GM18520 (cell line): ENCODE data around the gene AIDA.
"Not testable (repeated sequence)": the region's sequence is repeated elsewhere in the genome, so short reads cannot be mapped to it uniquely, and the experiment has no call there.

ENCODE experiments used
- ATAC-seq: cut with Tn5 transposase; IDR thresholded peaks from one replicate; pipeline ENCODE4 v1.9.1; 2021; ENCODE audit not compliant: unreplicated experiment

The AIDA gene

DNA sequence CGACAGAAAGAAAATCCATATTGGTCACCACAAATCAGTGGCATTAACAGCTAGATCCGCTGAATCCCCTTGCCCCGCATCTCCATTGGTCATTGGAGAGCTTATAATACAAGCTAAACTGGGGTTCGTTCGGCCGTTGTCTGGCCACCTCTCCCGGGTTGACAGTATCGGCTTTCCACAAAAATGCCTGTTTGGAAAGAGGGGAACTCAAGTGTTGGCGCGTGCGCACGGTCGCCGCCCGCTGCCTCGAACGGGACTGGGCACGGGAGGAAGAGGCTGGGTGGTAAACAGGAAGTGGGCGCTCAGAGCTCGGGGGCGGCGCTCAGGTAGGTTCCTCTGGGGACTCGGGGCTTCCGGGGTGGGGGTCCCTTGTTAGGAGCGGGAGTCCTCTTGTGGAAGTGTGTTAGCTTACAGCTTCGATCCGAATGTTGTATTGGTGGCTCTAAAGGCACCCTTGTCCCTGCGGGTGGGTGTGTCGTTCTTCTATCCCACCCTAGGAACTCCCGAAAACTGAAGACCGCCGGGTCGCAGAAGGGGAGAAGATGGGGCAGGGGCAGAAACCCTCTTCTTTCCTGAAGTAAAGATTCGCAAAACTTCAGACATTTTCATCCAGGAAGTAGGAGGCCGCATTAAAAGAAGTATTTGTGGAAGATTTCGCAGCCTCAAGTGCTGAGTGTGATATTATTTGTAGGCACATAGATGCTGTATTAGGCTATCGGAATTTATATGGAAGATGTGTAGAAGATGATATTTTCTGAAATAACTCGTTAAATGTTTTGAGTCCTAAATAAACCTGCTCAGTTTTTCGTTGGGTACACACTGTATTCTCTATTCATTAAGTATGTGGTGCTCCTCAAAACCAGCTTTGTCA is 1.0 kb upstream of the AIDA start:
- peak; percentile 57 for ATAC-seq

DNA sequence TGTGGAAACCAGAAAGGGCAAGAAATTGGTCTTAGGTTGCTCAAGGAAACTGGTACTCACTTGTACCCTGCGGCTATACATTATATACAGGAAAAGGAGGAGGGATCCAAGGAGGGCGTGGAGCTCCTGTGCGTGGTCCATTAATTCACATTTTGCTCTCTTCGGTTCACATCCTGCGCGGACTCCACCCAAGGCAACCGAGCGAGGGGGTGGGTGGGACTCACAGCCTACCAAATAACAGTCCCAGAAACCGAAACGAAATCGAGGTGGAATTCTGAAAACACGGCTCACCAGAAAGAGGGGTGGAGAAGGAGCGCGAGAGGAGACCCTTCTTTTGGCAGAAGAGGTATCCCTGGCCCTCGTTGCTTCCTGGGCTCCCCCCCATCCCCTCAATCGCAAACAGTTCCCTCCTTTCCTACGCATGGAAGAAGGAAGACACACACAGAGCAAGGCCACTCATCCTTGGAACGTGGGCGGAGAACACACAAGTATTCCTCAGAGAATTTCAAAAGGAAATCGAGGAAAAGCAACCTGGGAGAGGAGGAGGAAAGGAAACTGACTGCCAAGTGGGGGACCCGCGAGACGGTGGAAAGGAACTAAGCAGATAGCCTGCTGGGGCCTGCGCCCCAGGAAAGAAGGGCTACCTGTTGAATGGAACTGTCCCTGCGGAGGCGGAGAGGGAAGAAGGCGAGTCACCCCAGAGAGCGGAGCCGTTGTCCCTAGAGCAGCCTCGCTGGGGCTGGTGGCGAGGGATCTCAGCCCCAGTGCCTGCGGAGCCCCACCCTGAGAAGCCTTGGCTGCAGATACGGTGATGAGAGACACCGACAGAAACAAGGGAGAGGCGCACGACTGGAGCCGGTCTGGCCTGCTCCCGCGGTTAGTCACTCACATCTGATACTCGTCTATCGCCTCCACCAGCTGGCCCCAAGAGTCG is 705 bp downstream of the AIDA start:
- peak; percentile 13 for ATAC-seq

DNA sequence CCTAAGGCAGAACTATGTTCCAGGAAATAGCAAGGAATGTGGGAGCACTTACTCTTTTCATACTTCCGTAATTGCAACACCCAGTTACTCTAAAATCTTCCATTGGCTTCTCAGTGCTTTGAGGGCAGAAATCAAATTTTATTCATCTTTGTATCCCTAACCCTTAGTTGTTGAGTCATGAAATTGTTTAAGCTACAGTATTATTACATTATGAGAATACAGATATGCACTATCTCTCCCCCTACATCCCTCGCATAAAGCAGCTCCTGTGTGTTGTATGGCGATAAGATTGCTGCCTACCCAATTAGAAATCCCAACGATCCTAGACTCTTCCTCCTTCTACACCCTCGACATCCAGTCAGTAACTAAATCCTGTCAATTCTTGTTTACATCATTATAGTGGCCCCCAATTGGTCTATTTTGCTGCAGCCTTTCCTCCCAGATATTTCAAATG is 2.6 kb downstream of the AIDA start:
- no peak for ATAC-seq

- no peak for ATAC-seq
Measured at GRCh38 chr1:222706815-222707214, 5.5 kb downstream of the AIDA start.

GRCh38 chr1:222704260-222704659 is 8.0 kb downstream of the AIDA start:
- no peak for ATAC-seq

DNA sequence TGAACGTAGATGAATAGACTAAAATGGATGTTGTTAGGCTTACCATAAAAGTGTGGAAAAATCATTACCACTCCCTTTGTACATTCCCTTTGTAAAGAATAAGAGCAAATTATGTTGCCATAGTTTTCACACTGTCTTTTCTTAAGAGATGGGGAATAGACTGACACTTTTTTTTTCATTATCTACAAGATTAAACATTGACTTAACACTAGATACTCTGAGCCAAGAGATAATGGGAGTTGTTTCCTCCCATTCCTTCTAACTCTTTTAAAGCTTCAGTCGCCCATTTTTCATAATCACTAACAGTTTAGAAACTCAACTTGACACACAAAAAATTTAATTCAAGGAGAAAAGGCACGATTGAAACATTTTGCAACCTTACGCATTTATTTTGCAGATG is 10.1 kb downstream of the AIDA start:
- no peak for ATAC-seq

GRCh38 chr1:222697826-222698225 is 14.5 kb downstream of the AIDA start:
- ATAC-seq, result no peak

GRCh38 chr1:222697203-222697602 is 15.1 kb downstream of the AIDA start:
- ATAC-seq, result no peak

DNA sequence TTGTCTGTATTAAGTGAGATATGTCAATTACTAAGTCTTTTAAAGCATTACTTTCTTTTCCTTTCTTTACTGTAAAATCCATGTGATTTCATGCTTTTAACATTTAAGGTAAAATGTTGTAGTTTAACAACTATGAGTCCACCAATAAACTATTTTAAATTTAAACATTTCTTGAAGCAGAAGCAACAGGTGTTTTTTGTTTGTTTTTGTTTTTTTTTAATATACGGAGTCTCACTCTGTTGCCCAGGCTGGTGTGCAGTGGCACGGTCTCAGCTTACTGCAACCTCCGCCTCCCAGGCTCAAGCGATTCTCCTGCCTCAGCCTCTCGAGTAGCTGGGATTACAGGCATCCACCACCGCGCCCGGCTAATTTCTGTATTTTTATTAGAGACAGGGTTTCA is 15.6 kb downstream of the AIDA start:
- ATAC-seq, result no peak

DNA sequence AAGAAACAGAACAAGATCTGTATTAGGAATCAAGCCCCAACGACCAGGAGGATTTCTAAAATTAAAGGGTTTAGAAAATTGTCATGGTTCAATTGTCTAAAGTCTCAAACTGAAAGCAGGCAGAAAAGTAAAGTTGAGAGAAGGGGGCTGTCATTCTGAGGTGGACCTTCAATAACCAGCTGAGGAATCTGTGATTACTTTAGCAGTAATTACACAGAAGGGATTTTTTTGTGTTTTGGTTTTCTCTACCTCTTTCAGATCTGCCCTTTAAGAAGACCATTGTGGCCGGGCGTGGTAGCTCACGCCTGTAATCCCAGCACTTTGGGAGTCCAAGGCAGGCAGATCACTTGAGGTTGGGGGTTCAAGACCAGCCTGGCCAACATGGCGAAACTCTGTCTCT is 17.4 kb downstream of the AIDA start:
- no peak for ATAC-seq

DNA sequence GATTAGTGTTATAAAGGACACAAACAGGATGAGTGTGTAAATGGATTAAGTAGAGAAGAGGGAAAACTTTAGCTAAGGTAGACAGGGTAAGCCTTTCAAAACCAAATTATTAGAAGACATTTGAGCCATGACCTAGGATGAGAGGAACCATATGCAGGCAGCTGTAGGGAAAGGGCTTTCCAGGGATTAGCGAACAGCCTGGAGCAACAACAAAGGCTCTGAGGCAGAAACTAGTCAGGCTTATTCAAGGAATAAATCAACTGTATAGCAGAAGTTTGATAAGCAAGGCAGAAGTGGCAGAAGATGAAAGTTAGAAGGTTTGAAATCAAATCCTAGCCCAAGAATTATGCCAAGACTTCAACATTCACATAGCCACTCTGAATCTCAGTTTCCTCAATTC is 21.3 kb downstream of the AIDA start:
- ATAC-seq, result no peak

DNA sequence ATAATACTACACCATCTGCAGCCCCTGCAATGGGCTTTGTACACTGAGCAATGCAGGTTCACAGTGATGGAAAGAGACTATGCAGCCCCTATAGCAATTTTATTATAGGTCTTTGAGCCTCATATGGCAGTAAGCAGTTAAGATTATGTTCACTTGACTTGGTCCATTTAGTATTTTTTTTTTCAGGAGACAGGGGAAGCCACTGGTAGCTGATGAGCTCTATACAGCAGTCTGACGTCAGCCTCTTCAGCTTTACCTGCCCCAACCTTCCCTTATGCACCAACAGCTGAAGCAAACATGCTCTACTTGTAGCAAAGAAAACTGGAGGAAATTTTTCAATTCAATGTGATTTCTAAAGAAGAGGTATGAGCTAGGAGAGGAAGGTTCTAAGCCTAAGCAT is 32.2 kb downstream of the AIDA start:
- ATAC-seq, result no peak

DNA sequence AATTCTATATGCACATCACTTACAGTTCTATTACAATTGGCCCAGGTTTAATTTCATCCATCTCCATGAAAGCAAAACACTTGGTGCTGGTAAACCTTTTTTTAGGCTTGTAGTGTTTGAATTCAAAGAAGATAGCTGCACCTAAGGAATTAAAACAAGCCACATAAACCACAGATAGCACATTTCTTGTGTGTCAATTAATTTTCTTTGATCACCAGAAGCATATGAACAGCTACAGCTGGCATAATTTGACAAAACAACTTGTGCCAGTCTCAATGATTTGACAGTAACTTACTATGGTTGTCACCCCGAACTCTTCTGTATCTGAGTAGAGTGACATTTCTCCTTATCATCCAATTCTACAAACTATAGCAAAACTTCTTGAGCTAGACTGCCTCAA is 42.2 kb downstream of the AIDA start:
- no peak for ATAC-seq

DNA sequence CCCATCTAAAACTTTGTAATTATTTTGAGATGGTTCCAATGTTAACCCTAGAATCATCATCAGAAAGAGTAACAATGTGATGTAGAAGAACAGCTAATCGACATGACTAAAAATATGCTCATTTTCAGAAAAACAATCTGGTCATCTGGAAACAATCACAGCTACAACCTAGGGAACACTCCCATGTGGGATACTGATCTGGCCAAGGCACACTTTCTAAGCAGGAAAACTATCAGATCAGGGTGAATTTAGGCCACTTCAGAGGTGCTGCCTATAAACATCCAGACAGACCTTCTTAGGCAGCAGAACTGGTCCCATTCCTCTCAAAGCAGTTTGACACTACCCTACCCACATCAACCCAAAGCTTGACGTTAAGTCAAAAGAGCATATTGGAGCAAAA is 43.2 kb downstream of the AIDA start:
- ATAC-seq, result not testable (repeated sequence)

DNA sequence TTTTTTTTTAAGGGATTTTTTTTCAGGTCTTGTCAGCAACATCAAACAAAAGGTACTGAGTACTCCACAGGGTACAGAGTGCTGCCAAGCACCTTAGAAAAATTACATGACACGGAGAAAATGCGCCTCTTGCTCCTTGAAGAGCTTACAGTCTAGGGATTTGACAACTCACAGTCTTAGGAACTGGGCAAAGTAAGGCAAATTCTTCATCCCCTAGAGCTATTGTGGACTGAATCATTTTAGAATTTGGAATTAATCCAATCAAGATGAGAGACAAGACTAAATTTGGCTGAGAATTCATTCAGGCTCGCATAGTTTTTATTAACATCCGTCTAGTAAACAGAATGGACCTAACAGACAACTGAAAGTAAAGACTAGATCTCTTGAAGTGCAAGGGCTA is 44.1 kb downstream of the AIDA start:
- ATAC-seq, result not testable (repeated sequence)

GRCh38 chr1:222665964-222666363 is 46.3 kb downstream of the AIDA start:
- ATAC-seq, result no peak

- no peak for ATAC-seq
Measured at GRCh38 chr1:222663431-222663934, 48.8 kb downstream of the AIDA start.

DNA sequence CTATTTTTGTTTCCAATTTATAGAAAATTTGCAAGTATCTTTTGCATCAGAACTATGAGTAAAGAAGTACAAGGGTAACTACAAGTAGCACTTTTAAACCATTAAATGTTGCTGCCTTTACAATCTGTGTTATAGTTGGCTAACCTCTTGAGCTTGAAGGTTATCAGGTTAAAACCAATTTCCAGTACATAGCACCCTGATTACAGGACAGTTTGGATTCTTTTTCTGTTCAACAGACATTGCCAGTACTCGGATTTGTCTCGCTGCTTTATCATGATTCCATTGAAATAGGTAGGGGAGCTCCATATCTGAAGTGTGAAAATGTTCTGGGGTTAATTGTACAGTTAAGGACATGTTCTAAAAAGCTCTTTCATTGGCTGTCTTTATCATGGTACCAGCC is 54.4 kb downstream of the AIDA start:
- no peak for ATAC-seq

DNA sequence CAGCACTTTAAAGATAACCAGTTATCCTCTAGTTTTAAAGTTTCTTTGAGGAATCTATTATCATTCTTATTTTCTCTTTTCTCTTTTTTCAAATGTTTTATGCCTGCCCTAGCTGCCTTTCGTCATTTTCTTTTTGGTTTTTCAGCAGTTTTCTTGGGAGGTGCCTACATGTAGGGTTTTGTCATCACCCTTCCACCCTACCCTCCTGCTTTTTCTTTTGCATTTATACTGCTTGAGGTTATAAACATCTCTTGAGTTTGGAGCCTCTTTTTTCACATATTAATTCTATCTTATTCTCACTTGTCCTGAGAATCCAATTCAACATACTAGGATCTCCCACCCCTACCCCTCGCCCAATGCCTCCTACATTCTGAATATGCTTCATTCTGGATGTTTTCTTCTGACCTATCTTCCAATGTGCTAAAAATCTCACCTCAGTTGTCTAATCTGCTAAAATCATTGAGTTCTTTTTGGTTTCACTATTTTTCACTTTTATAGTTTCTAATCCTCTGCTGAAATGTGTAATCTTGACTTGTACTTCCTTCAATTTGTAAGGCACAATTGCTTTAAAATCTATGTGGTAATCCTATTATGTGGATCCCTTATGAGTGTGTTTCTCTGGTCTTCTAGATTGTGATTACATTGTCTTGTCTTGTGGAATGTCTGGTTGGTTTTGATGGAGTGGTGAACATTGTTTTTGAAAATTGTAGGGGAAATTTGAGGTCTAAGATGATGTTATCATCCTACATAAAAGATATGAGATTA is 55.7 kb downstream of the AIDA start:
- no peak for ATAC-seq

- peak; percentile 89 for ATAC-seq
Measured at GRCh38 chr1:222654849-222655248, 57.4 kb downstream of the AIDA start.
